Stimulated activated naive CD8-positive, alpha-beta T cell treated with anti-CD3 and anti-CD28 coated beads, Interleukin-15, Interleukin-2, amounts not matched to agents 100 U/mL and 50 U/mL, for 24 hours (primary cell): Measurements from ENCODE around the gene CEND1.

Experiments
- ATAC-seq: fragments of 150-1000 bp; cut with Tn5 transposase; one replicate; pipeline ENCODE4 v1.10.0; 2021
- DNase-seq: peaks from one replicate; pipeline ENCODE4 v3.0.0; 2021

CEND1 gene

GRCh38 chr11:789943-790342, at the start of gene CEND1:
Gene CEND1, minus strand, starts transcription at chr11:790090. Its CDS starts 1,514 bp downstream, at chr11:788576.
- DNase-seq (peak; percentile 67), ATAC-seq (peak; percentile 11)

GRCh38 chr11:839280-839623, 49.4 kb upstream of the CEND1 start:
- ATAC-seq: no peak
- no peak for DNase-seq

DNA sequence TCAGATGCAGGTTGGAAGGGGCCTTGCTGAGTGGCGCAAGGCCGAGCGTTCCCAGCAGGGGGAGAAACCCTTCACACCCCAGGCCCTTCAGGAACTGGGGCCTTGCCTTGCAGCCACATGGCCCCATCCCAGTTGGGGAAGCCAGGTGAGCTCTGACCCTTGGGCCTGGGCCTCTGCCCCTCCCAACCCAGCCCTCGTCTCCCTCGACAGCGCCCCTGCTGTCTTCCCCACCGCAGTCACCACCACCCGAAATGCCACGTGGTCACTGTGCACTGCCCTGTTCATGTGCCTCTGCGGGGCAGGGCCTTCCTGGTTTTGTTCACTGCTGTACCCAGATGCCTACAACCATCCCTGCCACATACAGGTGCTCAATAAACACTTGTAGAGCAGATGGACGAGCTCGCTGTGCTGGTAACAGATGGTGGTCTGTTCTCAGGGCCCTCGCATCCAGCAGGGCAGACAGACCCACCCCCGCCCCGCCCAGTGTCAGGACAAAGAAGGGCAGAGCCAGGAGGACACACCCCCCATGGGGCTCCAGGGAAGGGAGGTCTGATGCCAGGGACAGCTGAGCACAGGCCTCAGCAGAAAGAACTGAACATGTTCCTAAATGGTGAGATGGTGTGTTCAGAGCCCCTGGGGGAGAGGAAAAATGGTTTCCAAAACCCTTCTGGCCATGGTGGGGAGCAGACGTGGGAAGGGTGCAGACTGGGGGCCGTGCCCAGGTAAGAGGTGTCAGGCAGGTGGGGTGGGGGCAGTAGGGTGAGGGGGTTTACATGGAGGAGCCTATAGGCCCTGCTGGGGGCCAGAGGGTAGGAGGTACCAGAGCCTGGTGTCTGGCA, 48.8 kb upstream of the CEND1 start:
- no peak for DNase-seq
- no peak for ATAC-seq

DNA sequence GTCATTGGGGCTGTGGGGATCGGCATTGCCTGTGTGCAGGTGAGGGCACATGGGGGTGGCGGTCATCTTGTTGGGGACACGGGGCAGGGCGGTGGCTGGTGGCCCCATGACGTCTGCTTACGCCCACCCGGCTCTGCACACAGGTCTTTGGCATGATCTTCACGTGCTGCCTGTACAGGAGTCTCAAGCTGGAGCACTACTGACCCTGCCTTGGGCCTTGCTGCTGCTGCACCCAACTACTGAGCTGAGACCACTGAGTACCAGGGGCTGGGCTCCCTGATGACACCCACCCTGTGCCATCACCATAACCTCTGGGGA, 48.1 kb upstream of the CEND1 start:
- DNase-seq: no peak
- no peak for ATAC-seq

GRCh38 chr11:837189-837989, 47.5 kb upstream of the CEND1 start:
- DNase-seq: no peak
- ATAC-seq: no peak

DNA sequence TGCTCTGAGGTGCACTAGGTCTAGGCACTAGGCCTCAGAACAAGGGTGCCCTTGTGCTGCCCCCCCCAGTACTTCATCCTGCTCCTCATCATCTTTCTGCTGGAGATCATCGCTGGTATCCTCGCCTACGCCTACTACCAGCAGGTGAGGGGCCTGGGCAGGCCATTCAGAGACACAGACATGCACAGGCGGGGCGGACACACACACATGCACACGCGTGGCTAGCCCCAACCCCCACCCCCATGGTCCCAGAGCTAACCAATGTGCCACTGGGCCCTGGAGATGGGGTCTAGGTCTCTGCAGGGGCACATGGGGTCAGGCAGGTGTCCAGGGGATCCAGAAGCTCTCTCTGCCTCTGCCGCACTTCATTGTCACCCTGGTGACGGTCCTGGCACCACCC, 46.8 kb upstream of the CEND1 start:
- no peak for ATAC-seq
- DNase-seq: no peak

DNA sequence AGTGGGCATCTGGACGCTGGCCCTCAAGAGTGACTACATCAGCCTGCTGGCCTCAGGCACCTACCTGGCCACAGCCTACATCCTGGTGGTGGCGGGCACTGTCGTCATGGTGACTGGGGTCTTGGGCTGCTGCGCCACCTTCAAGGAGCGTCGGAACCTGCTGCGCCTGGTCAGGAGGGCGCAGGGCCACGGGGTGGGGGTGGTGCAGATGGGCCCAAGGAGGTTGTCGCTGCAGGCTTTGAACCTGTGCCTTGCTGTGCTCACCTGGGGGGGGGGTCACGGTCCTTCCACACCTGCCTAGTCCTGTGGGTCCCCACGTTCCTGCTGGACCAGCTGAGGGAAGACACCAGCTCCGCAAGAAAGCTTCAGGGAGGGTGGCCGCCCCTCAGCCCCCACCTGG, 46.4 kb upstream of the CEND1 start:
- ATAC-seq: no peak
- DNase-seq: no peak

DNA sequence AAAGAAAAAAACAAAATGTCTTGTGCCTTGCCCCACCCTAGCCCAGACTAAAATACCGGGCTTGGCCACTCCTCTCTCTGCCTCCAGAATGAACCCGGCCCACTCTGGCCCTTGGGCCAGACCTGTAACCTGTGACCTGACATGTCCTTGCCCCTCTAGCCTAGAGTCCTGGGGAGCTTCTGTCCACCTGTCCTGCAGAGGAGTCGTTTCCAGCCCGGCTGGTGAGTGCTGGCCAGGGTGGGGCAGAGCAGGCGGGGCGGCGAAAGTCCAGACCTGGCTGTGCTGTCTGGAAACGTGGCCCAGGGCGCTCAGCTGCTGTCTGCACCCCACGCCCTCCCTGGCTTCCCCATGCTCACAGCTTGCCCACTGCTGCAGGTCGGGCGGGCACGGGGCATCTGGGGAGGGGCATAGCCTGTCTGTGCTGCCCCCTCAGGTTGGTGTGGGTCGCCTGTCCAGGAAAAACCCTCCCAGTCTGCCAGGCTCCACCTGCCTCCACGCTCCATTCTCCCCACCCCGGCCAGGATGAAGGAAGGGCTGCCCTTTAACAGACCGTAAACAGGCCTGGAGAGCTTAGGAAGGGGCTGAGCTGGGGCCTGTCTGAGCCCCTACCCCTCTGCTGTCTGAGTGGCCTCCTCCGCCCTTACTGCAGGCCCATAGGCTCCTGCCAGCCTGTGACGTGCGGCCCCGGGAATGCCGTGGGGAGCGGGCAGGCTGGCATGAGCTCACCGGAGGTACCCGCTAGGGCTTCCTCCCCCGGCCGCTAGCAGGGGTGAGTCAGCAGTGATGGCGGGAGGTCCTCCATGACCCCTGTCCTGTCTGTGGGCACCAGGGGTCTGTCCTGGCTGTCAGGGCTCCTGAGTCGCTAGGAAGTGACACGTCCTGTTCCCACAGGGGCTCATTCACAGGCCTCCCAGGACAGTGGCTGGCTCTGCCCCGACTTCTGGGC, 44.8 kb upstream of the CEND1 start:
- peak; percentile 50 for DNase-seq
- no peak for ATAC-seq

GRCh38 chr11:833849-834311, 44.0 kb upstream of the CEND1 start:
- ATAC-seq (no peak), DNase-seq (no peak)

DNA sequence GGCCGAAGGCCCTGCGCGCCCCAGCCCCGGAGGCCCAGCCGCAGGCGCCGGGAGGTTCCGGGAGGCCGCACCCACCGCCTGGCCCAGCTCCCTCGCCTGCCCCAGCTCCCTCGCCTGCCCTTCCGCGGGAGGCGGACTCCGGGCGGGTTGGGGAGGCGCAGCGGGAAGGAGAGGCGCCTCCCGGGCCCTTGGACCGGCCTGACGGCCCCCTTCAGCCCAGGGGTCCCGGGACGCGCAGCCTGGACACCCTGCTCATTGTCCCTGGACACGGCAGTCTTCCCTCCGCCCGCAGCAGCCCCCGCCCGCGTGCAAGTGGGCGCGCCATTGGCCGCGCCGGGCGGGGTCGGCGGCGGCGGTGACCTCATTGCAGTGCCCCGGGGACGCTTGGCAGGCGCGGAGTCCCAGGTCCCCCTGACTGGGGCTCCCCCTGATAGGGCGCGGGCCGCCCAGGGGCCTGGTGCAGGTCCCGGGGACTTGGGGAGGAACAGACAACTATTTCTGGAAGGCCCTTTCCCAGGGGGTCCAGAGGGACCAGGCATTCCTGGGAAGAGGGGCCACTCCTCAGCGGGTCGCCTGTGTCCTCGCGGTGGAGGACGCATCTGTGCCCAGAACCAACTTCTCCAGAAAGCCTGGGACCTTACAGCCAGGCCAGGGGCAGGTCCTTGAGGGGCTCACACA, 43.4 kb upstream of the CEND1 start:
- ATAC-seq (peak; percentile 21), DNase-seq (peak; percentile 64)

- peak; percentile 67 for DNase-seq
- ATAC-seq: peak; percentile 35
These were observed 42.7 kb upstream of the CEND1 start, which contains the start of gene CD151 for GRCh38 chr11:832529-833113. Gene CD151, plus strand, starts transcription at chr11:832952. Its CDS starts 3,118 bp downstream, at chr11:836070.

GRCh38 chr11:831961-832528, 42.2 kb upstream of the CEND1 start:
- ATAC-seq (no peak), DNase-seq (no peak)

- no peak for DNase-seq
- ATAC-seq: no peak
These were observed 41.4 kb upstream of the CEND1 start for GRCh38 chr11:831118-831864.

GRCh38 chr11:830295-831117, 40.6 kb upstream of the CEND1 start:
- DNase-seq (peak; percentile 77), ATAC-seq (peak; percentile 66)

DNA sequence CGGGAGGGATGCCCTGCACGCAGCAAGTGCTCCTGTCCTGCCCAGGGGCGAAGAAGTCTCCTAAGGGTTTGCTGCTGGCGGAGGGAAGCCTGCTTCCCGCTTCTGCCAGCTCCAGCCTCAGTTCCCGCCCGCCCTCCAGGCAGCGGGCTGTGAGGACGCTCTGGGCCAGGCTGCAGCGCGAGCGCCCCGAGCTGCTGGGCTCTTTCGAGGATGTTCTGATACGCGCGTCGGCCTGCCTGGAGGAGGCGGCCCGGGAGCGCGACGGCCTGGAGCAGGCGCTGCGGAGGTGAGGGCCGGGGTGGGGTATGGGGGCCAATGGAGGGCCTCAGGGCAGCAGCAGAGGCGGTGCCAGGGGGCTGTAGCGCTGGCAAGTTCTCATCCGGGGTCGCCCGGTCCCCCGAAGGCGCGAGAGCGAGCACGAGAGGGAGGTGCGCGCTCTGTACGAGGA, 40.0 kb upstream of the CEND1 start:
- DNase-seq (no peak), ATAC-seq (peak; percentile 2)

DNA sequence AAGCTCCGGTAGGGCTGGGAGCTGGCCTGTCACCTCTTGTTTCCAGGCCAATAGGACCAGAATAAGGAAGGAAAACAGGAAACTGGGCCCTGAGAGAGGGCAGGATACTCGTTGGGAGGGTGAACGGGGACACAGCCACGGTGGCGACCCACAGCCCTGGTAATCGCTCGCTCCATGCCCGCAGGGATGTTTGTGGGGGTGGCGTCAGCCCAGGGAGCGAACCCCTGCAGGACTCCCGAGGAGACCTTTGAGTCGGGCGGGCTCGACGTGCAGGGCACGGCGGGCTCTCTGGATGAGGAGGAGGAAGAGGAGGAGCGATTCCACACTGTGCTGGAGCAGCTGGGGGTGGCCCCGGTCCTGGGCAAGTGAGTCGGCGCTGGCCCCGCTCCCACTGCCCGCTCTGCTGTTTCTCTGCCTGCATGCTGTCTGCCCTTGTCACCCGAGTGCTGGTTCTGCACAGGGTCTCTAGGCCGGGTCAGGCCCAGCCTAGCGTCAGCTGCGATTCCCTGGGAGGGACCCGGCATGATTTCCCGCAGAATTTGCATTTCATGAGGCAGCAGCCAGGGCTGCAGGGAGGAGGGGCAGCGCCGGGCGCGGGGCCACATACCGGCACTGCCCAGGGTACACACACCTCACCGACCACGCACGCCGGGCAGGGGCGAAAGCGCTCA, 39.4 kb upstream of the CEND1 start:
- DNase-seq: no peak
- no peak for ATAC-seq

- DNase-seq (no peak), ATAC-seq (no peak)
These were observed 38.8 kb upstream of the CEND1 start for GRCh38 chr11:828506-829175.

- no peak for DNase-seq
- ATAC-seq: no peak
These were observed 38.0 kb upstream of the CEND1 start, which contains the start of gene CRACR2B for GRCh38 chr11:827897-828192. Gene CRACR2B, plus strand, starts transcription at chr11:827919. Its CDS starts 689 bp downstream, at chr11:828608.
